Progenitor cell of endocrine pancreas (in vitro differentiated cells): ENCODE data around the gene SND1. TPM values are rescaled to one million over a fixed set of nuclear protein-coding genes. Genes with fewer than 3 reads are reported as not detected.
A peak's percentile ranks its signal among the peaks of the same experiment; 100 is the strongest.

Source experiments
- DNase-seq: peaks from one replicate; pipeline ENCODE4 v3.0.0; 2021; ENCODE audit warnings: low spot score; ENCODE audit not compliant: unreplicated experiment
- H3K27ac Mint-ChIP-seq: 2 replicates; pipeline ENCODE4 v1.8.0; 2021; ENCODE audit warnings: mild to moderate bottlenecking, moderate library complexity, mixed read lengths
- H3K27me3 Mint-ChIP-seq: 2 replicates; pipeline ENCODE4 v1.8.0; 2021; ENCODE audit warnings: mixed read lengths
- H3K36me3 Mint-ChIP-seq: 2 replicates; pipeline ENCODE4 v1.8.0; 2022; ENCODE audit warnings: mixed read lengths; ENCODE audit not compliant: insufficient read depth
- H3K4me1 Mint-ChIP-seq: 2 replicates; pipeline ENCODE4 v1.8.0; 2021; ENCODE audit warnings: low read depth, mixed read lengths
- H3K4me3 Mint-ChIP-seq: 2 replicates; pipeline ENCODE4 v1.8.0; 2021; ENCODE audit warnings: low read depth, mild to moderate bottlenecking, moderate library complexity, mixed read lengths
- H3K9me3 Mint-ChIP-seq: 2 replicates; pipeline ENCODE4 v1.8.0; 2021; ENCODE audit warnings: low read depth, mixed read lengths
- CTCF ChIP-seq: fragments of 200-600 bp; sonication (generic); IDR thresholded peaks from one replicate; pipeline ENCODE4 v1.5.0; 2021; ENCODE audit warnings: antibody characterized with exemption, mild to moderate bottlenecking; ENCODE audit not compliant: unreplicated experiment
- total RNA-seq: library from RNA; stranded (reverse); gene quantifications from 2 replicates; pipeline ENCODE4 v1.2.1, GENCODE V29; 2021

SND1 gene
- total RNA-seq, 1 donor from 2014 or later, result 213 TPM

- no peak for TF ChIP-seq CTCF
- no peak for DNase-seq
- H3K9me3 Mint-ChIP-seq, result peaks cover 4% of the 10 kb centered on the region
- no peaks in the 10 kb centered on the region for H3K4me1 Mint-ChIP-seq
- peaks cover 11% of the 10 kb centered on the region for H3K36me3 Mint-ChIP-seq
- H3K27me3 Mint-ChIP-seq, result no peaks in the 10 kb centered on the region
- H3K27ac Mint-ChIP-seq, result no peak overlapping the region
- no peak overlapping the region for H3K4me3 Mint-ChIP-seq
These were observed 417.7 kb downstream of the SND1 start for GRCh38 chr7:128069373-128070364.

GRCh38 chr7:128071376-128071775 lies 419.4 kb downstream of the SND1 start:
- H3K4me3 Mint-ChIP-seq, result no peak overlapping the region
- peaks cover 11% of the 10 kb centered on the region for H3K36me3 Mint-ChIP-seq
- TF ChIP-seq CTCF, result no peak
- H3K9me3 Mint-ChIP-seq, result peaks cover 4% of the 10 kb centered on the region
- no peak overlapping the region for H3K27ac Mint-ChIP-seq
- H3K4me1 Mint-ChIP-seq, result no peaks in the 10 kb centered on the region
- H3K27me3 Mint-ChIP-seq, result no peaks in the 10 kb centered on the region
- DNase-seq, result no peak

- no peak for DNase-seq
- no peak for TF ChIP-seq CTCF
- H3K27me3 Mint-ChIP-seq, result no peaks in the 10 kb centered on the region
- H3K4me3 Mint-ChIP-seq, result no peak overlapping the region
- H3K4me1 Mint-ChIP-seq, result no peaks in the 10 kb centered on the region
- peak overlapping the region; percentile 29 for H3K27ac Mint-ChIP-seq
- peaks cover 4% of the 10 kb centered on the region for H3K9me3 Mint-ChIP-seq
- H3K36me3 Mint-ChIP-seq, result peaks cover 11% of the 10 kb centered on the region
These were observed 419.8 kb downstream of the SND1 start for GRCh38 chr7:128071801-128072200.

GRCh38 chr7:128073671-128074310 lies 421.8 kb downstream of the SND1 start:
- H3K27me3 Mint-ChIP-seq, result no peaks in the 10 kb centered on the region
- H3K9me3 Mint-ChIP-seq, result peaks cover 4% of the 10 kb centered on the region
- no peak for TF ChIP-seq CTCF
- H3K27ac Mint-ChIP-seq, result no peak overlapping the region
- H3K36me3 Mint-ChIP-seq, result peaks cover 11% of the 10 kb centered on the region
- no peak for DNase-seq
- no peaks in the 10 kb centered on the region for H3K4me1 Mint-ChIP-seq
- H3K4me3 Mint-ChIP-seq, result no peak overlapping the region

- Mint-ChIP-seq H3K27ac (no peak overlapping the region), H3K4me3 (no peak overlapping the region), H3K36me3 (peaks cover 11% of the 10 kb centered on the region), H3K4me1 (no peaks in the 10 kb centered on the region), H3K9me3 (peaks cover 4% of the 10 kb centered on the region), H3K27me3 (no peaks in the 10 kb centered on the region)
- no peak for DNase-seq
- no peak for TF ChIP-seq CTCF
These were observed 422.3 kb downstream of the SND1 start for GRCh38 chr7:128074336-128074735.
